Fibroblast of the aortic adventitia (primary cell): Measurements from ENCODE around the gene DGKG. TPM values are rescaled to one million over a fixed set of nuclear protein-coding genes. Genes with fewer than 3 reads are reported as not detected.

Experiments
- DNase-seq: peaks from one replicate; pipeline ENCODE4 v3.0.0-alpha.2; 2010; ENCODE audit warnings: low read depth
- H3K4me3 ChIP-seq: 2 replicates; pipeline ENCODE4 v1.5.1; 2011; ENCODE audit warnings: low read depth, mild to moderate bottlenecking, control low read depth, low read length, moderate library complexity
- CTCF ChIP-seq: IDR thresholded peaks from 2 replicates; pipeline ENCODE4 v1.5.1; 2011; ENCODE audit warnings: mild to moderate bottlenecking, low read length, control low read depth, inconsistent platforms; ENCODE audit not compliant: insufficient read depth
- total RNA-seq: library from RNA; depleted of rRNA; stranded (reverse); fragments of >200 nt; gene quantifications from 2 replicates; pipeline ENCODE4 v1.2.3, GENCODE V29; 2012; ENCODE audit warnings: low replicate concordance

DGKG gene
- total RNA-seq, 1 donor, result 0.27 TPM

- no peak for DNase-seq
- no peak overlapping the region for H3K4me3 ChIP-seq
- TF ChIP-seq CTCF, result no peak
These were observed 32.7 kb upstream of the DGKG start for GRCh38 chr3:186394566-186395217.

- no peak for TF ChIP-seq CTCF
- DNase-seq, result no peak
- H3K4me3 ChIP-seq, result no peak overlapping the region
These were observed 25.0 kb upstream of the DGKG start for GRCh38 chr3:186386883-186387560.

GRCh38 chr3:186385856-186386602 lies 24.0 kb upstream of the DGKG start:
- no peak for DNase-seq
- TF ChIP-seq CTCF, result no peak
- no peak overlapping the region for H3K4me3 ChIP-seq

GRCh38 chr3:186383026-186383993 lies 21.3 kb upstream of the DGKG start:
- TF ChIP-seq CTCF, result no peak
- DNase-seq, result no peak
- H3K4me3 ChIP-seq, result no peak overlapping the region

- DNase-seq, result no peak
- no peak for TF ChIP-seq CTCF
- H3K4me3 ChIP-seq, result no peak overlapping the region
These were observed 20.3 kb upstream of the DGKG start for GRCh38 chr3:186382217-186382885.
